Spleen (tissue), 7 donors: Measurements from ENCODE around the gene ZNF148.
A peak's percentile ranks its signal among the peaks of the same experiment; 100 is the strongest.

Source experiments
- CTCF ChIP-seq, 11 experiments: fragments of 200-600 bp in 7 of 11; fragments of 450-650 bp in 4 of 11; sonication (generic) in 4 of 11; IDR thresholded peaks in 8 of 11; conservative IDR thresholded peaks in 3 of 11; 1 replicate in 7 of 11; 2 replicates in 4 of 11; pipeline versions ENCODE4 v1.4.0 to v1.8.0; 2016 to 2021; ENCODE audit warnings: antibody characterized with exemption in 11 of 11, inconsistent platforms in 4 of 11, mild to moderate bottlenecking in 1 of 11
- POLR2A ChIP-seq, 3 donors: fragments of 450-650 bp; IDR thresholded peaks; one replicate each; pipeline ENCODE4 v1.5.1; 2017; ENCODE audit warnings: antibody characterized with exemption in 3 of 3, mild to moderate bottlenecking in 1 of 3
- POLR2AphosphoS5 ChIP-seq, 3 donors: sonication (generic); formaldehyde crosslinking; IDR thresholded peaks; one replicate each; pipeline ENCODE4 v1.5.1; 2017; ENCODE audit warnings: antibody characterized with exemption in 3 of 3
- donor health status: DM: no; HTN: no; CAD: no; lungs with moderate emphysema.
- donor health status: DM: no; HTN: no; CAD: no.
- donor health status: DM: no; HTN: no; CAD: no.

- TF ChIP-seq CTCF (IDR thresholded peaks at IDR 0.05 in 8 of 11, conservative IDR thresholded peaks at IDR 0.05 in 3 of 11) (no peak), POLR2A (IDR thresholded peaks at IDR 0.05) (no peak), POLR2AphosphoS5 (IDR thresholded peaks at IDR 0.05) (peak in 2 of 3 donors; percentile 22 to 40)
Measured at GRCh38 chr3:125310623-125311081, 64.5 kb downstream of the ZNF148 start.
